Endothelial cell of hepatic sinusoid (primary cell): ENCODE data around the gene PLXND1.

Experiments
- in situ Hi-C: cut with HindIII; loops from 2 replicates; pipeline ENCODE4 v1.10.0; 2017; ENCODE audit warnings: low sequenced_read_pairs

PLXND1 gene

GRCh38 chr3:129555616-129556357 lies 50.7 kb downstream of the PLXND1 start:
- in situ Hi-C loops: no loop called here

- in situ Hi-C loops: no loop called here
These were observed 51.3 kb downstream of the PLXND1 start for GRCh38 chr3:129555153-129555550.

- in situ Hi-C loops: no loop called here
These were observed 51.9 kb downstream of the PLXND1 start for GRCh38 chr3:129554356-129555152.

GRCh38 chr3:129553719-129554118 lies 52.8 kb downstream of the PLXND1 start:
- in situ Hi-C loops: no loop called here

- in situ Hi-C loops: no loop called here
These were observed 53.3 kb downstream of the PLXND1 start for GRCh38 chr3:129553171-129553570.

GRCh38 chr3:129552287-129553050 lies 54.0 kb downstream of the PLXND1 start:
- in situ Hi-C loops: no loop called here

GRCh38 chr3:129549805-129550204 lies 56.7 kb downstream of the PLXND1 start:
- in situ Hi-C loops: loop anchor here (25.0 kb wide), 1 partner anchor 287 kb away; no protein-coding TSS in a partner anchor

- in situ Hi-C loops: loop anchor here (25.0 kb wide), 1 partner anchor 288 kb away; no protein-coding TSS in a partner anchor
These were observed 57.3 kb downstream of the PLXND1 start for GRCh38 chr3:129549006-129549800.

GRCh38 chr3:129548104-129548965 lies 58.1 kb downstream of the PLXND1 start:
- in situ Hi-C loops: loop anchor here (25.0 kb wide), 1 partner anchor 289 kb away; no protein-coding TSS in a partner anchor

- in situ Hi-C loops: loop anchor here (25.0 kb wide), 1 partner anchor 290 kb away; no protein-coding TSS in a partner anchor
These were observed 59.2 kb downstream of the PLXND1 start for GRCh38 chr3:129547241-129547640.

GRCh38 chr3:129545951-129546350 lies 60.5 kb downstream of the PLXND1 start:
- in situ Hi-C loops: loop anchor here (25.0 kb wide), 1 partner anchor 291 kb away; no protein-coding TSS in a partner anchor

GRCh38 chr3:129543999-129544398 lies 62.5 kb downstream of the PLXND1 start:
- in situ Hi-C loops: loop anchor here (5.0 to 25.0 kb wide), 5 partner anchors 48 to 293 kb away; partner anchors contain the start of gene IFT122

GRCh38 chr3:129543156-129543790 lies 63.2 kb downstream of the PLXND1 start, which contains the start of gene H1-8:
H1-8 (plus strand) TSS chr3:129543175; CDS start chr3:129543219, 44 bp downstream.
- in situ Hi-C loops: loop anchor here (5.0 to 25.0 kb wide), 5 partner anchors 49 to 294 kb away; partner anchors contain the start of gene IFT122

GRCh38 chr3:129542747-129543146 lies 63.7 kb downstream of the PLXND1 start:
- in situ Hi-C loops: loop anchor here (5.0 to 25.0 kb wide), 5 partner anchors 50 to 295 kb away; partner anchors contain the start of gene IFT122

GRCh38 chr3:129540776-129541516 lies 65.5 kb downstream of the PLXND1 start:
- in situ Hi-C loops: loop anchor here (5.0 to 25.0 kb wide), 5 partner anchors 49 to 296 kb away; partner anchors contain the start of gene IFT122

- in situ Hi-C loops: loop anchor here (25.0 kb wide), 1 partner anchor 298 kb away; no protein-coding TSS in a partner anchor
These were observed 67.3 kb downstream of the PLXND1 start for GRCh38 chr3:129539206-129539605.

- in situ Hi-C loops: loop anchor here (25.0 kb wide), 1 partner anchor 300 kb away; no protein-coding TSS in a partner anchor
These were observed 69.7 kb downstream of the PLXND1 start for GRCh38 chr3:129536804-129537203.
